GM23248 (cell line): ENCODE data around the gene CCL14.

Experiments
- EZH2 ChIP-seq: fragments of 200-600 bp; sonication (generic); IDR thresholded peaks from 2 replicates; pipeline ENCODE4 v1.6.1; 2018; ENCODE audit warnings: antibody characterized with exemption, mild to moderate bottlenecking; ENCODE audit not compliant: insufficient read depth, poor library complexity, severe bottlenecking
- EZH2phosphoT487 ChIP-seq: fragments of 200-600 bp; sonication (generic); IDR thresholded peaks from 2 replicates; pipeline ENCODE4 v1.6.1; 2018; ENCODE audit warnings: antibody characterized with exemption, moderate library complexity, mild to moderate bottlenecking, low read depth; ENCODE audit not compliant: insufficient read depth

DNA sequence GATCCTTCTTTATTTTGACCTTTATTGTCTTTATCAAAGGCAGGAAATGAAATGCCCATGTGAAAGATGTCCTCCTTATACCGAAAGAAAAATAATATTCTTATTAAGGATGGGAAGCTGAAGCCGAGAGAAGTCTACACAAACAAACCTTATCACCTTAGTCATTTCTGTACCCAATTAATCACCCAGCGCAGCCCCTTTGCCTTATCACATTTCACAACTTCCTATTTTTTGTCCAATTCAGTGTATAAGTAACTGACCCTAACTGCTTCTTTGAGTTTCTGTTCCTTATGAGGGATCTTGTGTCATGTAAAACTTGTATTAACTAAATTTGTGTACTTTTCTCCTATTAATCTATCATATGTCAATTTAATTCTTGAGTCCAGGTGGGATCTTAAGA is 47.6 kb upstream of the CCL14 start:
- no peak for TF ChIP-seq EZH2
- no peak for TF ChIP-seq EZH2phosphoT487
